Natural killer cell treated with Interleukin-12 subunit alpha and Interleukin-12 subunit beta and Interleukin-15 and Interleukin-18, amount 100 ng/mL, for 72 hours (primary cell): ENCODE results near the gene ANTXRL. TPM values are rescaled to one million over a fixed set of nuclear protein-coding genes. Genes with fewer than 3 reads are reported as not detected.
"Not testable (repeated sequence)": the region's sequence is repeated elsewhere in the genome, so short reads cannot be mapped to it uniquely, and the experiment has no call there.

Experiments
- ATAC-seq, 2 donors: fragments of 150-1000 bp; cut with Tn5 transposase in 1 of 2; sonication (Bioruptor Pico), chemical (Tn5 transposase) in 1 of 2; 2 replicates each; pipeline ENCODE4 v1.10.0; 2021
- DNase-seq: peaks from one replicate; pipeline ENCODE4 v3.0.0; 2022; ENCODE audit warnings: low spot score
- H3K27ac Mint-ChIP-seq, 2 donors: 1 replicate in 1 of 2; 2 replicates in 1 of 2; pipeline ENCODE4 v1.8.0; 2022; ENCODE audit warnings: mixed read lengths in 2 of 2, mild to moderate bottlenecking in 1 of 2, moderate library complexity in 1 of 2
- H3K27me3 Mint-ChIP-seq, 2 donors: 1 replicate in 1 of 2; 2 replicates in 1 of 2; pipeline ENCODE4 v1.8.0; 2022; ENCODE audit warnings: mixed read lengths in 2 of 2
- H3K36me3 Mint-ChIP-seq: one replicate; pipeline ENCODE4 v1.8.0; 2022; ENCODE audit warnings: mixed read lengths
- H3K4me1 Mint-ChIP-seq, 2 donors: 1 replicate in 1 of 2; 2 replicates in 1 of 2; pipeline ENCODE4 v1.8.0; 2022; ENCODE audit warnings: low read depth in 2 of 2, mixed read lengths in 2 of 2, mild to moderate bottlenecking in 1 of 2
- H3K4me3 Mint-ChIP-seq: one replicate; pipeline ENCODE4 v1.8.0; 2022; ENCODE audit warnings: mixed read lengths
- H3K9me3 Mint-ChIP-seq: 2 replicates; pipeline ENCODE4 v1.8.0; 2022; ENCODE audit warnings: mixed read lengths
- total RNA-seq, 2 donors: library from RNA; stranded (reverse); gene quantifications; one replicate each; pipeline ENCODE4 v1.2.3, GENCODE V29; 2022

ANTXRL gene
- total RNA-seq, 2 donors from 2014 or later = not detected

DNA sequence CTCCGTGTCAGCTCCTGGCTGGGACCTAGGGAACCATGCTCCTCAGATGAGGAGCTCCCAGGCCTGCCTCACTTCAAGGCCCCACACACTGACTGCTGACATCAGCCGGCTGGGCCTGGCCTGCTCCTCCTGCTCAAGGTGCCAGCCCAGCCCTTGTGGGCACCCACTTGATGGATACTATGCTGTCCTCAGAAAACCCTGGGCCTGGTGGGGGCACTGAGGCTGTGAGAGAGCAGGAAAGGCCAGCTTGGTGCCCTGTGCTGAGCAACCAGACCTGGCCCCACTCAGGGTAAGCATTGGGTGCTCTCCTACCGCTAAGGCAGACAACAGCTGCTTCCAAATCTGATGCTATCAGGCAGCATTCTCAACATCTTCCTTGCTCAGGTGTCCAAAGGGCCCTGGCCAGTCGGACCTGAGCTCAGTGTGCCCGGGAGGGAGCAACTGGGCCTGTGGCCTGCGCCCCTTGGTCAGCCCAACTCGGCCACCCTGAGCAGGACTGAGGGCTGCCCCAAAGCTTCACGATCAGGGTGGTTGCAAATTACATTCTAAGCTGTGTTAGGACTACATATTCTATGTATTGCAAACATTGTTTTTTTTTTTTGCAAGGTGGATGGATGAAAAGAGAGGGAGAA, 21.9 kb upstream of the ANTXRL start:
- no peak for ATAC-seq
- no peaks in the 10 kb centered on the region for H3K27me3 Mint-ChIP-seq
- no peaks in the 10 kb centered on the region for H3K36me3 Mint-ChIP-seq
- no peak overlapping the region for H3K27ac Mint-ChIP-seq
- H3K4me1 Mint-ChIP-seq = peaks cover 4 to 8% of the 10 kb centered on the region in 2 donors
- no peak overlapping the region for H3K4me3 Mint-ChIP-seq
- no peak for DNase-seq
- no peaks in the 10 kb centered on the region for H3K9me3 Mint-ChIP-seq

- H3K27me3 Mint-ChIP-seq, H3K27ac Mint-ChIP-seq, DNase-seq, ATAC-seq, H3K4me1 Mint-ChIP-seq, H3K36me3 Mint-ChIP-seq, H3K9me3 Mint-ChIP-seq, H3K4me3 Mint-ChIP-seq: not testable (repeated sequence)
Measured at GRCh38 chr10:46265566-46266305, 21.1 kb upstream of the ANTXRL start.

GRCh38 chr10:46266306-46266985, 20.4 kb upstream of the ANTXRL start:
- no peak overlapping the region for H3K4me3 Mint-ChIP-seq
- no peak overlapping the region for H3K27ac Mint-ChIP-seq
- H3K36me3 Mint-ChIP-seq = no peaks in the 10 kb centered on the region
- peaks cover 4 to 9% of the 10 kb centered on the region in 2 donors for H3K4me1 Mint-ChIP-seq
- H3K27me3 Mint-ChIP-seq = no peaks in the 10 kb centered on the region
- H3K9me3 Mint-ChIP-seq = no peaks in the 10 kb centered on the region
- DNase-seq (no peak), ATAC-seq (no peak)

DNA sequence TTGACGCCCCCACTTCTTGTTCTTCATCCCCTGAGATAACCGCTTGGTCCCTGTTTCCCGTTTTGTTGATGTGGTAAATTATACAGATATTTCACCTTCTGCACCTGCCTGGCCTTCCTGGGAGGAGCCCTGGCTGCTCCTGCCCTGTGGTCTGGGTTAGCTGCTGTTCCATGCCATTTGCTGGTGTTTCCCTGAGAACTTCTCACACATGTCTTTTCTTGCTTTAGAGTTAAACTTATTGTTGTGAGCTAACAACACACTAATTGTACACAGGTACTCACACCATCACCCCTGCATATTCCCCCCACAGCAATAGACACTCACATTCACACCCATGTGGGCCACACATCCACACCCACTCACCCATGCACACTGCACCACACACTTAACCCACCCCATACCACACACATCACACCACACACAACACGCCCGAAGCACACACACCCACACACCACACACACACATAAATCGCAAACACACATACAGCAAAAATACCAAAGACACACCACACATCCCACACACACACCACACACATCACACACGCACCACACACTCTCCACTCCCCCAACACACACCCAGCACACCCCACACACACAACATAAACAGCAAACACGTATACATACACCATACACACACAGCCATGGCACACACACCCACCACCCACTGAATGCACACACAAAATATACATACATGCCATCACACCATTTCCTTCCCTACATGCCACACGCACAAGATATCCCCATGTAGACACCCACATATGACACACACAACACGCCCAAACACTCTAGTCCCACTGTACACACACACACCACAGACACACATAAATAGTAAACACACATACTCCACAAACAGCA, 19.4 kb upstream of the ANTXRL start:
- ATAC-seq = no peak
- Mint-ChIP-seq H3K9me3 (no peaks in the 10 kb centered on the region), H3K27me3 (no peaks in the 10 kb centered on the region), H3K36me3 (no peaks in the 10 kb centered on the region), H3K4me1 (peaks cover 4 to 12% of the 10 kb centered on the region in 2 donors), H3K4me3 (no peak overlapping the region), H3K27ac (no peak overlapping the region)
- no peak for DNase-seq

GRCh38 chr10:46268076-46268881, 18.5 kb upstream of the ANTXRL start:
- DNase-seq (no peak), ATAC-seq (peak in 1 of 2 donors; percentile 56)
- H3K36me3 Mint-ChIP-seq = no peaks in the 10 kb centered on the region
- no peaks in the 10 kb centered on the region for H3K9me3 Mint-ChIP-seq
- no peak overlapping the region for H3K27ac Mint-ChIP-seq
- peaks cover 4 to 12% of the 10 kb centered on the region in 2 donors for H3K4me1 Mint-ChIP-seq
- no peak overlapping the region for H3K4me3 Mint-ChIP-seq
- H3K27me3 Mint-ChIP-seq = no peaks in the 10 kb centered on the region

- not testable (repeated sequence) for DNase-seq, ATAC-seq, H3K9me3 Mint-ChIP-seq, H3K27me3 Mint-ChIP-seq, H3K36me3 Mint-ChIP-seq
- H3K4me1 Mint-ChIP-seq = peaks cover 4 to 12% of the 10 kb centered on the region in 2 donors
- peak overlapping the region in 1 of 2 donors; percentile 26 for H3K27ac Mint-ChIP-seq
- peak overlapping the region; percentile 18 for H3K4me3 Mint-ChIP-seq
Measured at GRCh38 chr10:46269554-46270053, 17.2 kb upstream of the ANTXRL start.

DNA sequence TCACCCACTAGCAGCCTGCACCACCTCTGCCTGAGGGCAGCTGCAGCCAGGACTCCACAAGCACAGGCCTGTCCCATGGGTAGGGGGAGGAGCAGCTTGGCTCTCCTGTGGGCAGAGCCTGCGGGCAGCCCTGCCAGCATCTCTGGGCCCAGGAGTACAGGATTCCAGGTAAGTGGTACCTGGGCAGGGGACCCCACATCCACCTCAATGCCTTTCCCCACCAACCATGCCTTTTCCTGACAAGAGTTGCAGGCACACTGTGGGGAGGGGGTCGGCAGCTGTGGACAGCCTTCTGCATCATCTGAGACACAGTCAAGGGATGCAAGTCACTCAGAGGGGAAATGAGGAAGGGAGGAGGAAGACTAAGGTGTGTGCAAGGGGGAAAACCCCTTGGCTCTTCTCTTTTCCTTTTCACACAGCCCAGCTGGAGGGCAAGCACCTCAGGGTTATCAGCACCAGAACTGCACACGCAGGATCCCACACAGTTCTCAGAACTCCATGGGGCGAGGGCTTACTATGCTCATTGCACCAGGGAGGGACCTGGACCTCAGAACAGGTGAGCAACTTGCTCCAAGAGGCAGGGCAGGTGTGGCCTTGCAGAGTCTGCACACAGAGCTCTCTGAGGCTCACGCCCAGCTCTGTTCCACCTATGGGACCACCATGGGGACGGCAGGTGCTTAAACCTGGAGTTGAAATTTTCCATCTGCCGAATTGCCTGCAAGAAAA, 16.5 kb upstream of the ANTXRL start:
- no peaks in the 10 kb centered on the region for H3K36me3 Mint-ChIP-seq
- H3K27ac Mint-ChIP-seq = peak overlapping the region in 1 of 2 donors; percentile 26

DNA sequence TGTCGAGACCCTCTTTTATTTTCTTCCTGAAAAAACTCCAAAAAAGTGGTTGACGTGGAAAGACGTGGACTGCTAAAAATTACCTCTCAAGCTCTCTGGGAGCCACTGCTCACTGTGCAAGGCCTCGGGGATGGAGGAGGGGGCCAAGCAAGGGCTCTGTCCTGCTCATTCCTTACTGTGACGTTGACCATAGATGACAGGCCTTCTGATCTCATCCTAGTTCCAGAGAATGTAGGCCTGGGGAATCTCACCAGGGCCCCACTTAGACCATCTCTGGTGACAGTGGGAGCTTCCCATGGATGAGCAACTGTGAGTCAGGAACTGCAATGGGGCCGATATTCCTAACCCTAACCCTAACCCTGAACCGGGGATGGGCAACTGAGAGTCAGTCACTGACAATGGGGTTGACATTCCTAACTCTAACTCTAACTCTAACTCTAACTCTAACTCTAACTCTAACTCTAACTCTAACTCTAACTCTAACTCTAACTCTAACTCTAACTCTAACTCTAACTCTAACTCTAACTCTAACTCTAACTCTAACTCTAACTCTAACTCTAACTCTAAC, 15.8 kb upstream of the ANTXRL start:
- DNase-seq, H3K27ac Mint-ChIP-seq, H3K9me3 Mint-ChIP-seq, H3K36me3 Mint-ChIP-seq, H3K27me3 Mint-ChIP-seq, ATAC-seq, H3K4me3 Mint-ChIP-seq: not testable (repeated sequence)
- H3K4me1 Mint-ChIP-seq = peaks cover 4 to 12% of the 10 kb centered on the region in 2 donors

More for the DNA sequence above, 16.5 kb upstream of the ANTXRL start:
- ATAC-seq = no peak
- peaks cover 0 to 3% of the 10 kb centered on the region in 2 donors for H3K27me3 Mint-ChIP-seq
- H3K4me1 Mint-ChIP-seq = peaks cover 4 to 12% of the 10 kb centered on the region in 2 donors
- H3K4me3 Mint-ChIP-seq = no peak overlapping the region
- DNase-seq = no peak
- no peaks in the 10 kb centered on the region for H3K9me3 Mint-ChIP-seq

DNA sequence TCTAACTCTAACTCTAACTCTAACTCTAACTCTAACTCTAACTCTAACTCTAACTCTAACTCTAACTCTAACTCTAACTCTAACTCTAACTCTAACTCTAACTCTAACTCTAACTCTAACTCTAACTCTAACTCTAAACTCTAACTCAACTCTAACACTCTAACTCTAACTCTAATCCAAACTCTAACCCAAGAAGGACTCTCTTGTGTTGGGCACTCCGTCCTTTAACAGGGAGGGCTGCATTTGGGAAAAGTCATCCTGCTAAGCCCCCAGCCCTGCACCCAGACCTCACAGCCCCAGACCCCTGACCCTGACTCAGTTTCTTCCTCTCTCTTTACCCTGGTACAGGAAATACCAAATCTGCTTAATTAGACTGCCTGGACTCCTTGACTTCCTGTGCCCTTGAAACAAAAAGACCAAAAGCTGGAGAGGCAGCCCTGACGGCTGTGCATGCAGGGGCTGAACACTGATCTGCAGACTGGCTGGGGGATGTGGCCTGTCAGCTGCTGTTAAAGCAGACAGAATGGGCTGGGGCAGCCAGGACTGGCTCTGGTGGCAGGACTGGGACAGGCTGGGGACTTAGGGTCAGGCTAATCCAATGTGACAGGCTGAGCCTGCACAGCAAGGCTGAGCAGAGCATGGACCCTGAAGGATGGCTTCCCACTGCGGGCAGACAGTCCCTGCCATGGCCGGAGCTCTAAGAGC, 14.8 kb upstream of the ANTXRL start:
- not testable (repeated sequence) for DNase-seq, H3K9me3 Mint-ChIP-seq, H3K4me3 Mint-ChIP-seq, H3K27ac Mint-ChIP-seq, ATAC-seq, H3K36me3 Mint-ChIP-seq
- H3K27me3 Mint-ChIP-seq = peaks cover 10 to 11% of the 10 kb centered on the region in 2 donors
- peaks cover 4 to 12% of the 10 kb centered on the region in 2 donors for H3K4me1 Mint-ChIP-seq

GRCh38 chr10:46272863-46273415, 13.9 kb upstream of the ANTXRL start:
- Mint-ChIP-seq H3K27me3 (peaks cover 11 to 13% of the 10 kb centered on the region in 2 donors), H3K27ac (no peak overlapping the region), H3K9me3 (no peaks in the 10 kb centered on the region), H3K4me1 (peaks cover 4 to 12% of the 10 kb centered on the region in 2 donors), H3K4me3 (no peak overlapping the region), H3K36me3 (no peaks in the 10 kb centered on the region)
- ATAC-seq (peak in 1 of 2 donors; percentile 24), DNase-seq (no peak)
